GM12872 (cell line): Measurements from ENCODE around the gene ALS2.

Experiments
- CTCF ChIP-seq: IDR thresholded peaks from 3 replicates; pipeline ENCODE4 v1.5.1; 2011; ENCODE audit warnings: low read depth, mild to moderate bottlenecking, low read length, moderate library complexity; ENCODE audit not compliant: insufficient read depth

Gene ALS2

DNA sequence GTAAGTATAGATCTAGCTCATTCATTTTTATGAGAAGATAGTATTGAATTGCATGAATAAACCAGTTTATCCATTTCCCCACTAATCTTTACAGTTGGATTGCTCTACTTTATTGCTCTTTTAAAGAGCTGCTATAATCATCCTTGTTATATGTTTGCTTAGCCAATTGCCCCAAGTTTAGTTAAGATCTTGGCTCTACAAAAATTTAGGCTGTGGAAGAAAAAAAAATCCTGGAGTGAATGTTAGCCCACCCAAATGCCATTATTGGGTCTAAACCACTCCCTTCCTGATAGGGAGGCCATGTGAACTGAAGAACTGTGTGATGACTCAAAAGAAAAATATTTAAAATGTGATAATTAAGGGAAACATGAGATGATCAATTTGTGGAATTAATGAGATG lies 2.9 kb downstream of the ALS2 start:
- no peak for TF ChIP-seq CTCF

GRCh38 chr2:201777043-201777442 lies 3.7 kb downstream of the ALS2 start:
- no peak for TF ChIP-seq CTCF

- TF ChIP-seq CTCF: no peak
These were observed 5.4 kb downstream of the ALS2 start for GRCh38 chr2:201775326-201775725.

GRCh38 chr2:201774546-201774945 lies 6.2 kb downstream of the ALS2 start:
- no peak for TF ChIP-seq CTCF

DNA sequence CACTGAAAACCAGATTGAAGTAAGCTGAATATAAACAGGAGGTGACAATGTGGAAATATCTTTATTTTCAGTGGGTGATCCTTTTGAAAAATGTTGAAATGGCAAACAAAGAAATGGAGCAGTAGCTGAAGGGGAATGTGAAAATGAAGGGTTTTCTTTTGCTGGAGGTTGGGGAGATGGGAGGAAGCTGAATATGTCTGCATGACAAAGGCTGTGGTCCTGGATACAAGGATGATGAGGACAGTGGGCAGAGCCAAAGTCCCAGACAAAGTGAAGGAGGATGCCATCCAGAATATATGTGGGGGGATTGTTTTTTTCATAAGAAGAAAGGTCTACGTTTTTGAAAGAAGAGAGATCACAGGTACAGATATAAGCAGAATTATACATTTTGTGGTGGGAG lies 6.7 kb downstream of the ALS2 start:
- no peak for TF ChIP-seq CTCF

DNA sequence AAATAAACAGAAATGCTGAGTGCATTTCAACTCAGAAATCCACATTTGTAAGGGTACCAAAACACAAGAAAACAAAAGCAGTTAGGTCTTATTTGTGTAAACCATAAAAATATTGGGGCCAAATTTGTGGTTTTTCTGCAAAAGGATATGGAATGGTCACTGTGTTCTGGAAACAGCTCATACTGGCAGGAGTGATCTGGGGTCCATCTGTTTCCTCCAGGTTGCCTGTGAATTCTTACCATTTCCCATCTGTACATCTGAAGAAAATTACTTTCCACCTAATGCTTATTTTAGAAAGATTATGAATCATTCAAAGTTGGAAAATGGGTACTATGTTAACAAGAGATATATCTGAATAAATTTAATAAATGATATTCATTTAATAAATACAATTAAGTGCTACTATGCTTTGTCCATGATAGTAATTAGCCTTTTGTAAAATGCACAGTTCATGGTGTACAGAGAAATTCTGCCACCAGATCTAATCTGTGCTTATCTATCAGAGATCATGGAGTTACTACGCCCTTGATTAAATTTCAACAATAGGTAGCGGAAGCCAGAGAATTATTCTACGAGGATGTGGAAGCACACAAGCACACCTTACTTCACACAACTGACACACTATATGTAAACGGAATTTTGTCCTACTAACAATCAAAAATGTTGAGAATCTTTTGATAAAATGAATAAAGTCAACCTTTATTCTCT lies 10.9 kb downstream of the ALS2 start:
- TF ChIP-seq CTCF: no peak

DNA sequence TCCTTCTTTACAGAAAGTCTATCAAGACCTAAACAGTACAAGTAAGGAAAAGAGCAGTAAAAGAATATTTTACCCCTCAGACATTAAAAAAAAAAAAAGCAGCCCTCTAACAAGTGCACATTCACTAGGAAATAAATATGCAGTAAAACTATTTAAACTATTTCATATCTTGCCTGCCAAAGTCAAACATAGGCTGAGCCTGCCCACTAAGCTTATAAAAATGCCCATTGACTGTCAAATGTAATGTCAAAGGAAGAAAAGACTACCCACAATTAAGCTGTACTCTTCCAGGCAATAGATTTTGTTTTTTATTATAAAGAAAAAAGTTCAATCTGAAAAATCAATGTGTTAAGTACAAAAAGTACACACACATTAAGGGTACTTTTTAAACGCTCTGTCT lies 11.8 kb downstream of the ALS2 start:
- no peak for TF ChIP-seq CTCF
